Common myeloid progenitor, CD34-positive (primary cell): ENCODE results near the gene TM4SF18.
A peak's percentile ranks its signal among the peaks of the same experiment; 100 is the strongest.

Source experiments
- CTCF ChIA-PET: fragments of 350-600 bp; sonication (Branson Sonifier 250); formaldehyde crosslinking; loops from one replicate; lab custom pipeline; 2021; ENCODE audit warnings: antibody characterized with exemption; lab: Charles Lee
- POLR2A ChIA-PET: fragments of 350-600 bp; sonication (Branson Sonifier 250); formaldehyde crosslinking; loops from one replicate; lab custom pipeline; 2021; ENCODE audit warnings: antibody characterized with exemption; lab: Charles Lee
- DNase-seq, 3 donors: peaks; one replicate each; pipeline versions ENCODE4 v3.0.0 to v3.0.0-alpha.2; 2013
- H3K27ac ChIP-seq, 2 experiments: 1 replicate in 1 of 2; 2 replicates in 1 of 2; pipeline ENCODE4 v1.7.0; 2013; ENCODE audit warnings: inconsistent platforms in 2 of 2, low read length in 2 of 2, mild to moderate bottlenecking in 2 of 2, low read depth in 1 of 2, moderate library complexity in 1 of 2; ENCODE audit not compliant: severe bottlenecking in 2 of 2, insufficient read depth in 1 of 2, poor library complexity in 1 of 2
- H3K27me3 ChIP-seq, 5 experiments: replicated peaks in 2 of 5; 1 replicate in 3 of 5; 2 replicates in 2 of 5; pipeline versions ENCODE4 v1.6.1 to v1.7.0; 2013; ENCODE audit warnings: low read length in 4 of 5, mild to moderate bottlenecking in 2 of 5, moderate library complexity in 2 of 5, inconsistent platforms in 1 of 5; ENCODE audit not compliant: insufficient read depth in 5 of 5, control insufficient read depth in 4 of 5
- H3K36me3 ChIP-seq, 4 experiments: 1 replicate in 2 of 4; 2 replicates in 2 of 4; pipeline versions ENCODE4 v1.6.1 to v1.7.0; 2013; ENCODE audit warnings: low read length in 3 of 4, control low read depth in 1 of 4, mild to moderate bottlenecking in 1 of 4; ENCODE audit not compliant: control insufficient read depth in 4 of 4, insufficient read depth in 4 of 4
- H3K4me1 ChIP-seq, 4 experiments: 1 replicate in 3 of 4; 2 replicates in 1 of 4; pipeline versions ENCODE4 v1.6.1 to v1.7.1; 2013; ENCODE audit warnings: low read length in 3 of 4, mild to moderate bottlenecking in 3 of 4, control low read depth in 1 of 4, inconsistent platforms in 1 of 4, moderate library complexity in 1 of 4; ENCODE audit not compliant: control insufficient read depth in 4 of 4, insufficient read depth in 4 of 4; ENCODE audit errors: control extremely low read depth in 1 of 4
- H3K4me3 ChIP-seq, 7 experiments: 1 replicate in 4 of 7; 2 replicates in 3 of 7; pipeline versions ENCODE4 v1.5.1 to v1.7.0; 2013; ENCODE audit warnings: mild to moderate bottlenecking in 7 of 7, low read length in 6 of 7, moderate library complexity in 6 of 7, inconsistent platforms in 2 of 7, low read depth in 2 of 7, control low read depth in 1 of 7; ENCODE audit not compliant: insufficient read depth in 4 of 7, control insufficient read depth in 1 of 7; ENCODE audit errors: extremely low read depth in 1 of 7
- H3K9me3 ChIP-seq, 5 experiments: 1 replicate in 4 of 5; 2 replicates in 1 of 5; pipeline versions ENCODE4 v1.6.1 to v1.7.1; 2013; ENCODE audit warnings: low read length in 4 of 5, mild to moderate bottlenecking in 2 of 5, inconsistent platforms in 1 of 5, low read depth in 1 of 5, moderate library complexity in 1 of 5; ENCODE audit not compliant: control insufficient read depth in 4 of 5, insufficient read depth in 2 of 5; ENCODE audit errors: control extremely low read depth in 1 of 5
- WGBS: methylation state at CpG from one replicate; pipeline ENCODE4 v1.1.5; 2013; ENCODE audit not compliant: insufficient coverage; 5-methylcytosine and 5-hydroxymethylcytosine counted together

The TM4SF18 gene

GRCh38 chr3:149306751-149307434 lies 26.5 kb downstream of the TM4SF18 start:
- H3K4me3 ChIP-seq = no peak overlapping the region
- CTCF ChIA-PET = interaction anchor here (0.9 to 1.2 kb wide), 4 partner anchors 9 to 20 kb away, joined by 3 to 5 read pairs (median 4); no protein-coding TSS in a partner anchor
- DNase-seq = no peak
- POLR2A ChIA-PET = interaction anchor here (0.6 kb wide), 1 partner anchor 216 kb away, joined by 3 read pairs; no protein-coding TSS in a partner anchor
- peaks cover 0 to 1% (median 0%) of the 10 kb centered on the region in 5 experiments for H3K9me3 ChIP-seq
- no peaks in the 10 kb centered on the region for H3K36me3 ChIP-seq
- 100% methylated on average over 2 of the region's 2 CpGs for WGBS
- no peak overlapping the region for H3K27ac ChIP-seq
- H3K27me3 ChIP-seq = no peaks in the 10 kb centered on the region
- H3K4me1 ChIP-seq = peaks cover 0 to 9% (median 2%) of the 10 kb centered on the region in 4 experiments

DNA sequence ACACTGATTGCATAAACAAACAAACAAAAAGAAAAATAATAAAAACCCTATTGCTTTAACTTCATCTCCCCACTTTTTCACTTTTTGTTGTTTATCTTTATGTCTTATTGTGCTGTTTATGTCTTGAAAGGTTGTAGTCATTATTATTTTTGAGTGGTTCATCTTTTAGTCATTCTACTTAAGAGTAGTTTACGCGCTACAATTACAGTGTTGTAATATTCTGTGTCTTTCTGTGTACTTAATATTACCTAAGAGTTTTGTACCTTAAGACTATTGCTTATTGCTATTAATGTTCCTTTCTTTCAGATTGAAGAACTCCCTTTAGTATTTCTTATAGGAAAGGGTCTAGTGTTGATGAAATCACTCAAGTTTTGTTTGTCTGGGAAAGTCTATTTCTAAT lies 28.1 kb downstream of the TM4SF18 start:
- no CpG with 5 or more reads among the region's 2 CpGs for WGBS
- Histone ChIP-seq H3K36me3 (no peaks in the 10 kb centered on the region), H3K27ac (no peak overlapping the region), H3K9me3 (no peaks in the 10 kb centered on the region), H3K4me3 (no peak overlapping the region), H3K4me1 (peaks cover 0 to 14% (median 5%) of the 10 kb centered on the region in 4 experiments), H3K27me3 (no peaks in the 10 kb centered on the region)
- ChIA-PET CTCF (no interaction called here), POLR2A (no interaction called here)
- DNase-seq = no peak

DNA sequence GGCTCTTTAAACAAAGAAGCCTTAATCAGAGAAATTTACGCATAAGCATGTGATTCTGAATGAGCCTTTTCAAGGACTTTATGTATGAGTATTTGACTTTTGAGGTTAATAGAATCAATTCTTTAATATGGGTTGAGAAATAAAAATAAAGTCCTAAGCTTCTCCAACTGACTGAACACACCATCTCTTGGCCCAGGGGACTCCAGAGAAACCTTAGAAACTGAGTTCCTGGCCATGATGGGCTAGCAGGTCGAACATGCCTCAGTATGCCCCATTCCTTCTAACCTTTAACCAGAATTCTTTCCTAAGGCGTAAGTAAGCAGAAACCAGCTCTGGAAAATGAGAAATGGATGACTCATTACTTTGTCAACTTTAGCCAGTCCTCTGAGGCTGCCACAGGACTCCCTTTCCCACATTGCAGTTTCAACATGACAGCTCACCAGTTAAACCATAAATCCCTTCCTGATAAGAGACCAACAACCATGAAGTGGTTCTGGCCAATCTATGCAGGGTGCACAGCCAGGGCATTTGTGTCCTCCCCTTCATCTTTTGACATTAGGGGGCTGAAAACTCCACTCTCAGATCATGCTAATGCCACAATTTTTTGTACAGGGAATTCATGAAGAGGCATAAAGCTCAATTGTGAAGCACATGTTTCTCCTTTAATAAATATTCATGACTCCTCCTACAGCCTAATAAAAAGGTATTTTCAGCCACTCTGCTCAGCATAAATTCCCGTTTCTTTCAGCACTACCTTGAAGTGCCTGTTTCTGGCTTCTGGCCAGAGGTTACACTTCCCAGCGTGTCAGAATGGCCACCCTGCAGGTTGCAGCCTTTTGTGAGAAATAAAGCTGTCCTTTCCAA lies 33.3 kb downstream of the TM4SF18 start:
- DNase-seq = peak; percentile 50 to 80 (median 71)
- no peak overlapping the region for H3K4me3 ChIP-seq
- ChIA-PET POLR2A (interaction anchor here (0.6 kb wide), 1 partner anchor 33 kb away, joined by 3 read pairs; no protein-coding TSS in a partner anchor), CTCF (interaction anchor here (0.8 to 1.2 kb wide), 5 partner anchors 9 to 180 kb away, joined by 3 to 6 read pairs (median 4); no protein-coding TSS in a partner anchor)
- H3K9me3 ChIP-seq = no peaks in the 10 kb centered on the region
- H3K27ac ChIP-seq = no peak overlapping the region
- no peaks in the 10 kb centered on the region for H3K27me3 ChIP-seq
- H3K4me1 ChIP-seq = peaks cover 0 to 14% (median 8%) of the 10 kb centered on the region in 4 experiments
- no peaks in the 10 kb centered on the region for H3K36me3 ChIP-seq
- 40% methylated on average over 4 of the region's 5 CpGs for WGBS

GRCh38 chr3:149296972-149297371 lies 36.5 kb downstream of the TM4SF18 start:
- Histone ChIP-seq H3K9me3 (peaks cover 0 to 7% (median 0%) of the 10 kb centered on the region in 5 experiments), H3K27ac (no peak overlapping the region), H3K36me3 (no peaks in the 10 kb centered on the region), H3K4me3 (no peak overlapping the region), H3K4me1 (peaks cover 0 to 22% (median 14%) of the 10 kb centered on the region in 4 experiments), H3K27me3 (no peaks in the 10 kb centered on the region)
- WGBS = no CpG with 5 or more reads among the region's 2 CpGs
- ChIA-PET POLR2A (no interaction called here), CTCF (interaction anchor here (1.3 kb wide), 1 partner anchor 23 kb away, joined by 6 read pairs; no protein-coding TSS in a partner anchor)
- DNase-seq = no peak

DNA sequence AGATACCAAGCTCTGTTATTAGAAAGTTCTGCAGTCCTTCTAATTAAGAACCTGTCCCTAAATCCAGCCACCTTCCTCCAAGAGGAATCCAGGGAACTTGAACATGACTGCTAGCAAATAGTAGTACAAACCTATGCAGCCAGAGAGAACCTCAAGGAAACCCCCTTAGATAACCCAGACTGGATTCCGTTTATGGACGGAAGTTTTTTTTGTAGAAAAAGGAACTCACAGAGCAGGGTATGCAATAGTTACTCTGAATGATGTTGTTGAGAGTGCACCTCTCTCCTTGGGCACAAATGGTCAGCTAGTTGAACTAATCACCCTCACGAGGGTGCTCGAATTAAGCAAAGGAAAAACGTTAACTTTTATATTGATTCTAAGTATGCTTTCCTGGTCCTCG lies 40.8 kb downstream of the TM4SF18 start:
- H3K27ac ChIP-seq = no peak overlapping the region
- no peak overlapping the region for H3K4me3 ChIP-seq
- peaks cover 0 to 13% (median 4%) of the 10 kb centered on the region in 4 experiments for H3K4me1 ChIP-seq
- H3K27me3 ChIP-seq = no peaks in the 10 kb centered on the region
- no CpG with 5 or more reads among the region's 6 CpGs for WGBS
- DNase-seq = peak; percentile 7 to 70 (median 68)
- ChIA-PET CTCF (interaction anchor here (0.6 to 2.6 kb wide), 5 partner anchors 12 to 172 kb away, joined by 3 to 9 read pairs (median 5); no protein-coding TSS in a partner anchor), POLR2A (no interaction called here)
- H3K9me3 ChIP-seq = peaks cover 0 to 7% (median 0%) of the 10 kb centered on the region in 5 experiments
- no peaks in the 10 kb centered on the region for H3K36me3 ChIP-seq

GRCh38 chr3:149291178-149291577 lies 42.3 kb downstream of the TM4SF18 start:
- no peak overlapping the region for H3K27ac ChIP-seq
- 83% methylated on average over 2 of the region's 2 CpGs for WGBS
- POLR2A ChIA-PET = no interaction called here
- no peaks in the 10 kb centered on the region for H3K27me3 ChIP-seq
- H3K4me3 ChIP-seq = no peak overlapping the region
- DNase-seq = peak in 2 of 3 donors; percentile 14 to 17
- peaks cover 0 to 13% (median 4%) of the 10 kb centered on the region in 4 experiments for H3K4me1 ChIP-seq
- H3K9me3 ChIP-seq = peaks cover 0 to 7% (median 0%) of the 10 kb centered on the region in 5 experiments
- CTCF ChIA-PET = interaction anchor here (2.6 kb wide), 1 partner anchor 10 kb away, joined by 9 read pairs; no protein-coding TSS in a partner anchor
- no peaks in the 10 kb centered on the region for H3K36me3 ChIP-seq
